ENCODE data around the gene ATOH8.

GRCh38 chr2:85790032-85790431 lies 36.2 kb downstream of the ATOH8 start:
- TF ChIP-seq, protein P1, sequence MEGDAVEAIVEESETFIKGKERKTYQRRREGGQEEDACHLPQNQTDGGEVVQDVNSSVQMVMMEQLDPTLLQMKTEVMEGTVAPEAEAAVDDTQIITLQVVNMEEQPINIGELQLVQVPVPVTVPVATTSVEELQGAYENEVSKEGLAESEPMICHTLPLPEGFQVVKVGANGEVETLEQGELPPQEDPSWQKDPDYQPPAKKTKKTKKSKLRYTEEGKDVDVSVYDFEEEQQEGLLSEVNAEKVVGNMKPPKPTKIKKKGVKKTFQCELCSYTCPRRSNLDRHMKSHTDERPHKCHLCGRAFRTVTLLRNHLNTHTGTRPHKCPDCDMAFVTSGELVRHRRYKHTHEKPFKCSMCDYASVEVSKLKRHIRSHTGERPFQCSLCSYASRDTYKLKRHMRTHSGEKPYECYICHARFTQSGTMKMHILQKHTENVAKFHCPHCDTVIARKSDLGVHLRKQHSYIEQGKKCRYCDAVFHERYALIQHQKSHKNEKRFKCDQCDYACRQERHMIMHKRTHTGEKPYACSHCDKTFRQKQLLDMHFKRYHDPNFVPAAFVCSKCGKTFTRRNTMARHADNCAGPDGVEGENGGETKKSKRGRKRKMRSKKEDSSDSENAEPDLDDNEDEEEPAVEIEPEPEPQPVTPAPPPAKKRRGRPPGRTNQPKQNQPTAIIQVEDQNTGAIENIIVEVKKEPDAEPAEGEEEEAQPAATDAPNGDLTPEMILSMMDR (IDR thresholded peaks at IDR 0.05) = no peak
- no peak for TF ChIP-seq EP300 (IDR thresholded peaks at IDR 0.05)
- TF ChIP-seq POLR2A (IDR thresholded peaks at IDR 0.05) = no peak
